ENCODE measurements around the gene GALNT16. TPM values are rescaled to one million over a fixed set of nuclear protein-coding genes. Genes with fewer than 3 reads are reported as not detected.
"Not testable (repeated sequence)": the region's sequence is repeated elsewhere in the genome, so short reads cannot be mapped to it uniquely, and the experiment has no call there.

The GALNT16 gene
- polyA plus RNA-seq, 1 experiment = 1.7 TPM

DNA sequence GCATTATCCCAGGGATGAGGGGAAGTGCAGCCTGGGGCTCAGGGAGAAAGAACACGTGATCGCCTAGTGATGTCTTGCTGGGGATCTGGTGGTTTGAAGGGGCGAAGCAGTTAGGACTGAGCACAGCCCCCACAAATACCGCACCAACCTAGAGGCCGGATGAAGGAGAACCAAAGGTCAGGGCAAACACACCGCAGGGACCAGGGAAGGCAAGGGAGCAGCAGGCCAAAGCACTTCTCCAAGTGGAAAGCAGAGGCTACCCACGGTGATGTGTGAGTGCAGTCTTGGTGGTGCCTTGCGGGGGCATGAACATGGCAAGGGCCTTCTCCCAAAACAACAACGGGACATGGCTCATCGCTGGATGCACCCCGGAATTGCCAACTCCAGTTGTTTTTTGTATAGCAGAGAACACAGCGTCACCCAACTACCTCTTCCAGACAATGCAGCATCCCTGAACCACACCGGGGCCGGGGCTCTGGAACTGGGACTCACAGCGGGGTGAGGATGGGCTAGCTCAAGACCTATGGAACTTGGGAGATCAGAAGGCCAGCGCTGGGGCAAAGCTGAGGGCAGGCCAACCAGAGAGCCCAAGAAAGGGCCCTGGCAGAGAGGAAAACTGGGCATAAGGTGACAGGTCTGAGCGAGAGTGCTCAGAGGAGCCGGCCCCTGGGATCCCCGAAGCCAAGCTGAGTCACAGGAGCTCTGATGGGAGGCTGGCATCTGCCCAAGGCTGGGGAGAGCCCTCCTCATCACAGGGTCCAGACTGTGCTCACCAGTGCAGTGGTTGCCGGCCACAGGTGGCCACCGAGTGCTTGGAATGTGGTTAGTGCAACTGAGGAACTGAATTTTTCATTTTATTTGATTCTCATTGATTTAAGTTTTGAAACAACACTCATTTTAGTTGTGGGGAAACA, 11.1 kb downstream of the GALNT16 start:
- H3K36me3 ChIP-seq (ENCODE audit: control insufficient read depth, insufficient read depth, low read length) = no peaks in the 10 kb centered on the region
- ChIA-PET POLR2A (no interaction called here), CTCF (interaction anchor here (1.1 kb wide), 1 partner anchor 17 kb away, joined by 3 read pairs; no protein-coding TSS in a partner anchor)
- TF ChIP-seq CTCF (IDR thresholded peaks at IDR 0.05; ENCODE audit: insufficient read depth, low read depth, low read length) = no peak
- no peak overlapping the region for H3K4me3 ChIP-seq (ENCODE audit: low read depth, low read length)
- no peak for DNase-seq (ENCODE audit: low read depth)
- H3K27me3 ChIP-seq (ENCODE audit: control insufficient read depth, insufficient read depth, low read length) = no peaks in the 10 kb centered on the region

GRCh38 chr14:69274321-69274720, 14.4 kb downstream of the GALNT16 start:
- DNase-seq (ENCODE audit: low read depth) = no peak
- Histone ChIP-seq H3K27me3 (ENCODE audit: control insufficient read depth, insufficient read depth, low read length) (no peaks in the 10 kb centered on the region), H3K4me3 (ENCODE audit: low read depth, low read length) (no peak overlapping the region), H3K36me3 (ENCODE audit: control insufficient read depth, insufficient read depth, low read length) (no peaks in the 10 kb centered on the region)
- TF ChIP-seq CTCF (IDR thresholded peaks at IDR 0.05; ENCODE audit: insufficient read depth, low read depth, low read length) = no peak
- CTCF ChIA-PET = interaction anchor here (0.6 to 0.9 kb wide), 2 partner anchors 14 to 26 kb away, joined by 4 to 5 read pairs; no protein-coding TSS in a partner anchor
- POLR2A ChIA-PET = no interaction called here

DNA sequence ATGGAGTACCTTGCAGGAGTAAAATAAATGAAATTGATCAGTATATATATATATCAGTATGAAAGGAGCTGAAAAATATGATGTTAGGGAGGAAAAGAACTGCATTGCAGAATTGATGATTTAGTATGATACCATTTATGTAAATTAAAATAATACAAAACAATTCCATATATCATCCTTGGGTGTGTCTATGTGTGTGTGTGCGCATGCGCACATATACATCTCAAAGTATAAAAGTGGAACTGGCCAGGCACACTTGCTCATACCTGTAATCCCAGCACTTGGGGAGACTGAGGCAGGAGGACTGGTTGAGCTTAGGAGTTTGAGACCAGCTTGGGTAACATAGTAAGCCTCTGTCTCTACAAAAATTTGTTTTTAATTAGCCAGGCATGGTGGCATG, 15.4 kb downstream of the GALNT16 start:
- ChIA-PET CTCF (interaction anchor here (0.9 to 1.6 kb wide), 3 partner anchors 12 to 27 kb away, joined by 3 to 6 read pairs (median 5); no protein-coding TSS in a partner anchor), POLR2A (no interaction called here)
- Histone ChIP-seq H3K36me3 (ENCODE audit: control insufficient read depth, insufficient read depth, low read length) (no peaks in the 10 kb centered on the region), H3K4me3 (ENCODE audit: low read depth, low read length) (no peak overlapping the region), H3K27me3 (ENCODE audit: control insufficient read depth, insufficient read depth, low read length) (no peaks in the 10 kb centered on the region)
- no peak for TF ChIP-seq CTCF (IDR thresholded peaks at IDR 0.05; ENCODE audit: insufficient read depth, low read depth, low read length)
- DNase-seq (ENCODE audit: low read depth) = no peak

DNA sequence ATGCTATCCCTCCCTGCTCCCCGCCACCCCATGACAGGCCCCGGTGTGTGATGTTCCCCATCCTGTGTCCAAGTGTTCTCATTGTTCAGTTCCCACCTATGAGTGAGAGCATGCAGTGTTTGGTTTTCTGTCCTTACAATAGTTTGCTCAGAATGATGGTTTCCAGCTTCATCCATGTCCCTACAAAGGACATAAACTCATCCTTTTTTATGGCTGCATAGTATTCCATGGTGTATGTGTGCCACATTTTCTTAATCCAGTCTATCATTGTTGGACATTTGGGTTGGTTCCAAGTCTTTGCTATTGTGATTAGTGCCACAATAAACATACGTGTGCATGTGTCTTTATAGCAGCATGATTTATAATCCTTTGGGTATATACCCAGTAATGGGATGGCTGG, 17.4 kb downstream of the GALNT16 start:
- H3K36me3 ChIP-seq (ENCODE audit: control insufficient read depth, insufficient read depth, low read length); H3K27me3 ChIP-seq (ENCODE audit: control insufficient read depth, insufficient read depth, low read length); DNase-seq (ENCODE audit: low read depth); POLR2A ChIA-PET; H3K4me3 ChIP-seq (ENCODE audit: low read depth, low read length): not testable (repeated sequence)
- CTCF ChIA-PET = interaction anchor here (0.6 kb wide), 1 partner anchor 9 kb away, joined by 3 read pairs; no protein-coding TSS in a partner anchor

GRCh38 chr14:69280746-69281291, 20.9 kb downstream of the GALNT16 start:
- Histone ChIP-seq H3K36me3 (ENCODE audit: control insufficient read depth, insufficient read depth, low read length) (no peaks in the 10 kb centered on the region), H3K27me3 (ENCODE audit: control insufficient read depth, insufficient read depth, low read length) (peaks cover 3% of the 10 kb centered on the region; the same call in 1 of the 2 replicates), H3K4me3 (ENCODE audit: low read depth, low read length) (no peak overlapping the region)
- ChIA-PET POLR2A (no interaction called here), CTCF (interaction anchor here (1.5 kb wide), 2 partner anchors 33 to 62 kb away, joined by 3 read pairs; no protein-coding TSS in a partner anchor)
- no peak for DNase-seq (ENCODE audit: low read depth)
- no peak for TF ChIP-seq CTCF (IDR thresholded peaks at IDR 0.05; ENCODE audit: insufficient read depth, low read depth, low read length)

Measured in BJ (cell line).